Tibial nerve (tissue), 4 donors: Measurements from ENCODE around the gene KRTAP21-2. TPM values are rescaled to one million over a fixed set of nuclear protein-coding genes. Genes with fewer than 3 reads are reported as not detected.
"Not testable (repeated sequence)": the region's sequence is repeated elsewhere in the genome, so short reads cannot be mapped to it uniquely, and the experiment has no call there.

Source experiments
- DNase-seq, 2 donors: peaks; one replicate each; pipeline ENCODE4 v3.0.0-alpha.2; 2019; ENCODE audit warnings: low spot score in 2 of 2
- H3K27ac ChIP-seq, 4 donors: fragments of 200-600 bp; sonication (generic) in 3 of 4; one replicate each; pipeline ENCODE4 v1.5.1; 2017 to 2019; ENCODE audit warnings: mild to moderate bottlenecking in 1 of 4
- H3K27me3 ChIP-seq, 2 donors: fragments of 200-600 bp; sonication (generic) in 1 of 2; one replicate each; pipeline versions ENCODE4 v1.5.1 to v1.6.0; 2017 to 2019
- H3K36me3 ChIP-seq, 3 donors: fragments of 200-600 bp; sonication (generic); one replicate each; pipeline ENCODE4 v1.5.1; 2018 to 2019
- H3K4me1 ChIP-seq, 4 donors: fragments of 200-600 bp; sonication (generic) in 3 of 4; one replicate each; pipeline ENCODE4 v1.5.1; 2017 to 2019
- H3K4me3 ChIP-seq, 4 donors: fragments of 200-600 bp; sonication (generic) in 3 of 4; one replicate each; pipeline ENCODE4 v1.5.1; 2017 to 2019; ENCODE audit warnings: mild to moderate bottlenecking in 1 of 4, moderate library complexity in 1 of 4
- H3K9me3 ChIP-seq, 4 donors: fragments of 200-600 bp; sonication (generic) in 3 of 4; one replicate each; pipeline ENCODE4 v1.5.1; 2017 to 2019
- CTCF ChIP-seq, 5 experiments: fragments of 200-600 bp in 3 of 5; fragments of 450-650 bp in 2 of 5; sonication (generic) in 3 of 5; IDR thresholded peaks; one replicate each; pipeline ENCODE4 v1.5.1; 2016 to 2019; ENCODE audit warnings: antibody characterized with exemption in 5 of 5, mild to moderate bottlenecking in 3 of 5, moderate library complexity in 2 of 5
- EP300 ChIP-seq, 2 donors: sonication (generic); formaldehyde crosslinking; IDR thresholded peaks; one replicate each; pipeline ENCODE4 v1.6.1; 2017; ENCODE audit warnings: antibody characterized with exemption in 2 of 2, mild to moderate bottlenecking in 1 of 2
- POLR2A ChIP-seq, 2 donors: fragments of 450-650 bp; IDR thresholded peaks; one replicate each; pipeline ENCODE4 v1.6.1; 2017; ENCODE audit warnings: antibody characterized with exemption in 2 of 2, mild to moderate bottlenecking in 2 of 2, moderate library complexity in 2 of 2
- WGBS, 2 donors: methylation state at CpG; one replicate each; pipeline ENCODE4 v1.1.5; 2018; 5-methylcytosine and 5-hydroxymethylcytosine counted together
- total RNA-seq, 4 donors: library from RNA; depleted of rRNA; stranded (reverse); fragments of >200 nt; gene quantifications; one replicate each; pipeline ENCODE4 v1.1.0, GENCODE V29; 2016

The KRTAP21-2 gene
- total RNA-seq, 4 donors from 2014 or later: not detected

GRCh38 chr21:30758306-30758705 is 11.2 kb upstream of the KRTAP21-2 start:
- no peak overlapping the region for H3K27ac ChIP-seq
- H3K27me3 ChIP-seq: no peaks in the 10 kb centered on the region
- no peak for TF ChIP-seq CTCF (IDR thresholded peaks at IDR 0.05)
- TF ChIP-seq EP300 (IDR thresholded peaks at IDR 0.05): no peak
- no peak for TF ChIP-seq POLR2A (IDR thresholded peaks at IDR 0.05)
- 25 to 33% methylated on average over 2 of the region's 2 CpGs for WGBS, 2 donors
- DNase-seq: no peak
- no peaks in the 10 kb centered on the region for H3K36me3 ChIP-seq
- no peaks in the 10 kb centered on the region for H3K4me1 ChIP-seq
- H3K4me3 ChIP-seq: no peak overlapping the region
- H3K9me3 ChIP-seq: no peaks in the 10 kb centered on the region

GRCh38 chr21:30755328-30755727 is 8.3 kb upstream of the KRTAP21-2 start, which contains the start of gene KRTAP21-1:
KRTAP21-1 (minus strand) TSS chr21:30755428; CDS start chr21:30755378, 50 bp downstream.
- H3K9me3 ChIP-seq, H3K27me3 ChIP-seq, H3K36me3 ChIP-seq, H3K4me3 ChIP-seq, H3K4me1 ChIP-seq, H3K27ac ChIP-seq, DNase-seq: not testable (repeated sequence)
- 100% methylated on average over 2 of the region's 2 CpGs for WGBS, 2 donors

- Histone ChIP-seq H3K4me1 (no peaks in the 10 kb centered on the region), H3K36me3 (no peaks in the 10 kb centered on the region), H3K27me3 (no peaks in the 10 kb centered on the region), H3K9me3 (peaks cover 0 to 3% (median 0%) of the 10 kb centered on the region in 4 donors), H3K27ac (no peak overlapping the region), H3K4me3 (no peak overlapping the region)
- TF ChIP-seq POLR2A (IDR thresholded peaks at IDR 0.05): no peak
- no peak for TF ChIP-seq EP300 (IDR thresholded peaks at IDR 0.05)
- TF ChIP-seq CTCF (IDR thresholded peaks at IDR 0.05): no peak
- WGBS, 2 donors: 92 to 96% methylated on average over 2 of the region's 2 CpGs
- DNase-seq: no peak
Observed at GRCh38 chr21:30740462-30740861, 6.6 kb downstream of the KRTAP21-2 start.

- no peak for DNase-seq
- WGBS, 2 donors: 69 to 70% methylated on average over 1 of the region's 1 CpG
- Histone ChIP-seq H3K27ac (no peak overlapping the region), H3K27me3 (no peaks in the 10 kb centered on the region), H3K4me1 (no peaks in the 10 kb centered on the region), H3K4me3 (no peak overlapping the region), H3K9me3 (peaks cover 0 to 3% (median 0%) of the 10 kb centered on the region in 4 donors), H3K36me3 (no peaks in the 10 kb centered on the region)
- no peak for TF ChIP-seq CTCF (IDR thresholded peaks at IDR 0.05)
- TF ChIP-seq EP300 (IDR thresholded peaks at IDR 0.05): no peak
Observed at GRCh38 chr21:30733026-30733425, 14.0 kb downstream of the KRTAP21-2 start.

GRCh38 chr21:30726726-30727125 is 20.3 kb downstream of the KRTAP21-2 start:
- Histone ChIP-seq H3K4me1 (no peaks in the 10 kb centered on the region), H3K4me3 (no peak overlapping the region), H3K9me3 (peaks cover 0 to 3% (median 0%) of the 10 kb centered on the region in 4 donors), H3K27me3 (no peaks in the 10 kb centered on the region), H3K27ac (no peak overlapping the region), H3K36me3 (no peaks in the 10 kb centered on the region)
- no peak for DNase-seq
- TF ChIP-seq CTCF (IDR thresholded peaks at IDR 0.05): no peak
- TF ChIP-seq POLR2A (IDR thresholded peaks at IDR 0.05): no peak
- TF ChIP-seq EP300 (IDR thresholded peaks at IDR 0.05): no peak
- 65 to 76% methylated on average over 1 of the region's 1 CpG for WGBS, 2 donors

- Histone ChIP-seq H3K4me3 (no peak overlapping the region), H3K27me3 (no peaks in the 10 kb centered on the region), H3K4me1 (no peaks in the 10 kb centered on the region), H3K27ac (no peak overlapping the region), H3K9me3 (no peaks in the 10 kb centered on the region), H3K36me3 (no peaks in the 10 kb centered on the region)
- TF ChIP-seq CTCF (IDR thresholded peaks at IDR 0.05): no peak
- TF ChIP-seq EP300 (IDR thresholded peaks at IDR 0.05): no peak
- no peak for TF ChIP-seq POLR2A (IDR thresholded peaks at IDR 0.05)
- 89 to 93% methylated on average over 1 of the region's 1 CpG for WGBS, 2 donors
- DNase-seq: no peak
Observed at GRCh38 chr21:30719401-30719800, 27.7 kb downstream of the KRTAP21-2 start.
